Loucy (cell line): ENCODE results near the gene RNPS1.

ENCODE experiments used
- CTCF ChIP-seq: fragments of 200-600 bp; sonication (generic); conservative IDR thresholded peaks from 2 replicates; pipeline ENCODE4 v1.5.1; 2014; ENCODE audit warnings: mild to moderate bottlenecking, antibody characterized with exemption, low read length
- EZH2phosphoT487 ChIP-seq: fragments of 200-600 bp; IDR thresholded peaks from 2 replicates; pipeline ENCODE4 v1.6.1; 2018; ENCODE audit warnings: antibody characterized with exemption, mild to moderate bottlenecking, moderate library complexity, borderline replicate concordance

GRCh38 chr16:2299121-2299914 is 31.4 kb upstream of the RNPS1 start:
- TF ChIP-seq CTCF: no peak
- no peak for TF ChIP-seq EZH2phosphoT487
